HG03025 (cell line): ENCODE measurements around the gene BPTF.
"Not testable (repeated sequence)": the region's sequence is repeated elsewhere in the genome, so short reads cannot be mapped to it uniquely, and the experiment has no call there.

ENCODE experiments used
- ATAC-seq: cut with Tn5 transposase; IDR thresholded peaks from one replicate; pipeline ENCODE4 v1.9.1; 2021; ENCODE audit warnings: mild to moderate bottlenecking, moderate library complexity; ENCODE audit not compliant: unreplicated experiment, low FRiP score

BPTF gene

DNA sequence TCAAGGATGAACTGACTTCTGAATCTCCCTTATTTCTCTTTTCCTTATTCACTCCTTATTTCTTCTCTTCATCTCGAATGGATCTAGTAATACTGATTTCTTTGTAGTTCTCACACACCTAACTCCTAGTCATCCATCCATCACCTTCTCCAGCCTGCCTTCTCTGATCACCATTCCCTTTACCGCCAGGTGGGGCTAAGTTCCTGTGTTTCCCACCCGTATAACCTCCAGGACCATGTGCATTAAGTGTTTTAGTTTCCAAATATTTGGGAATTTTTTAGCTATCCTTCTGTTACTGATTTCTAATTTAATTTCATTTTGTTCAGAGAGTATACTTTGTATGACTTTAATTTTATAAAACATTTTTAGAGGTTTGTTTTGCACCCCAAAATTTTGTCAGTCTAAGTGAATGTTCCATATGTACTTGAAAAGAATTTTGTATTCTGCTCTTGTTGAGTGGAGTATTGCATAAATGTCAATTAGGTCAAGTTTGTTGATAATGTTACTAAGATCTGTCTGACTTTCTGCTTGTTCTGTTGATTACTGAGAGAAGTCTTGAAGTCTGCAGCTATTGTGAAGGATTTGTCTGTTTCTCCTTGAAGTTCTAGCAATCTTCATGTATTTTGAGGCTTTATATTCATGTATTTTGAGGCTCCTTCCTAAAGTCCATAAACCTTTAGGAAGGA lies 8.8 kb downstream of the BPTF start:
- ATAC-seq: no peak

- no peak for ATAC-seq
These were observed 9.3 kb downstream of the BPTF start for GRCh38 chr17:67834634-67835033.

- no peak for ATAC-seq
These were observed 11.1 kb downstream of the BPTF start for GRCh38 chr17:67836205-67836987.

GRCh38 chr17:67837965-67838364 lies 12.7 kb downstream of the BPTF start:
- no peak for ATAC-seq

DNA sequence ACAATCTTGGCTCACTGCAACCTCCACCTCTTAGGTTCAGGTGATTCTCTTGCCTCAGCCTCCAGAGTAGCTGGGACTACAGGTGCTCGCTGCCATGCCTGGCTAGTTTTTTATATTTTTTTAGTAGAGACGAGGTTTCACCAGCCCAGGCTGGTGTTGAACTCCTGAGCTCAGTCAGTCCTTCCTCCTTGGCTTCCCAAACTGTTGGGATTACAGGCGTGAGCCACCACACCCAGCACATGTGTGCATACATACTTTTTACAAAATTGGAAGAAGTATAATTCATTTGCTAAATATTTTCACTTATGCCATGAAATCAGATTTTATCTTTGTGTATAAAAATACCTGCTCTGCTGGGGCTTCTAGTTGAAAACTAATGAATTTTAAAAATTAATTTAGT lies 13.2 kb downstream of the BPTF start:
- ATAC-seq: no peak

GRCh38 chr17:67841992-67842391 lies 16.7 kb downstream of the BPTF start:
- ATAC-seq: no peak

- ATAC-seq: no peak
These were observed 17.3 kb downstream of the BPTF start for GRCh38 chr17:67842648-67843047.

GRCh38 chr17:67845374-67845773 lies 20.1 kb downstream of the BPTF start:
- ATAC-seq: no peak

GRCh38 chr17:67848189-67848588 lies 22.9 kb downstream of the BPTF start:
- not testable (repeated sequence) for ATAC-seq

- ATAC-seq: not testable (repeated sequence)
These were observed 23.5 kb downstream of the BPTF start for GRCh38 chr17:67848846-67849245.

DNA sequence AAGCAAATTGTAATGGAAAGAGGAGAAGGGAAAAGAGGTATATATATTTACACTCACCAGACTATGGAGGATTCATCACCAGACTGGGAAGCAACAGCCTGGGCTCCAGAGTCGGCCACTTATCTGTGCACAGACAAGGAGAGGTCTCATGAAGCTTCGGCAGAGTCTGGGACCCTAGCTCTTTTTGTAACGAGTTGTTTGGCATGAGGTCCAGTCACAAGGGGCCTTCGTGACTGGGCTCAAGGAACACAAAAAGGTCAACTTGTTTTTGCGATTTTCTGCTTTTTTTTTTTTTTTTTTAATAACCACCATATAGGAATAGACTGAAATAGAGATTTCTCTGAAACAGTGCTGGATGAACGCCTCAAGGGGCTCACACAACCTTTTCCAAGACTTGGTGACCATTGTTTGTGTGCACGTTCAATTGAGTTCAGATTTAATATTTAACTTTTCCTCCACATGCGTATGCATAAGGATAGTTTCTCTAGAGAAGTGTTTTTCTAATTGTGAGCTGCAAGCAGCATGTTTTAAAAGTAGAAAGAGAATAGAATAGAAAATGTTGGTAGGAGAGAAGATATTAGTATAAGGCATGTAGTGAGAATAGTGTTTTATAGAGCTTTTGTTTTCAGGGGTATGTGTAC lies 25.8 kb downstream of the BPTF start:
- no peak for ATAC-seq

- no peak for ATAC-seq
These were observed 28.4 kb downstream of the BPTF start for GRCh38 chr17:67853703-67854102.

- no peak for ATAC-seq
These were observed 29.1 kb downstream of the BPTF start for GRCh38 chr17:67854378-67854777.

GRCh38 chr17:67855504-67856324 lies 30.4 kb downstream of the BPTF start:
- no peak for ATAC-seq

DNA sequence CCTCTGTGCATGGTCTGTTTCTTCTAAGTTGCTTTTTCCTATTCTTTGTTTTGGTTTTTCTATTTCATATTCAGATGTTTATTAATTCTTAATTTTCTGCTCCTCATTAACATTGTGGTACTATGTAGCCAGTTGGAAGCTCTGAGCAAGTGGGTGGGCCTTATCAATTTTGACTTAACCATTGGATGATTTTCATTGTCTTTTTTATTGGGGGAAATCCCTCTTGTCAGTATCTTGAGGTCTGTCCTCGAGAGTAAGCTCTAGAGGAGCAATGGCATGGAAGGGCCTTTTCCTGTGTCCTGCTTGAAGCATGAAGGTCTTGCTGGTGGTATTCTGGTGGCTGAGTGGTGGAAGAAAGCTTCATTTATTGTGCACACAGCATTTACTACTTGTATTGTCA lies 31.1 kb downstream of the BPTF start:
- ATAC-seq: not testable (repeated sequence)

DNA sequence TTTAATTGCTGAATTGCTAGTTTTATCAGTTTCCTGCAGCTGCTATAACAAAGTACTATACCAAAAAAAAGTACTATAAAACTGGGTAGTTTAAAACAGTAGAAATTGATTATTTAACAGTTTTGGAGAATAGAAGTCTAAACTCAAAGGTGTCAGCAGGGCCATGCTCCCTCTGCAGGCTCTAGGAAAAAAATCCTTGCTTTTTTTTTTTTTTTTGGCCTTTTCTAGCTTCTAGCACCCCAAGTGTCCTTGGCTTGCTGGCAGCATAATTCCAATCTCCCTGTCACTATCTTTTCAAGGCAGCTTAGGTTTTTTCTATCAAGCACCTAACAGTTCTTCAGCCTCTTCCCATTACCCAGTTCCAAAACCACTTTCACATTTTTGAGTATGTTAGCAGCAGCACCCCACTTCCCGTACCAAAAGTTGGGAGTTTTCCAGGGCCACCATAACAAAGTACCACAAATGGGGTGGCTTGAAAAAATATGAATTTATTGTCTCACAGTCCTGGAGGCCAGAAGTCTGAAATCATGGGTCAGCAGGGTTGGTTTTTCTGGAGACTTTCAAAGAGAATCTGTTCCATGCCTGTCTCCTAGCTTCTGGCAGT lies 37.4 kb downstream of the BPTF start:
- no peak for ATAC-seq

DNA sequence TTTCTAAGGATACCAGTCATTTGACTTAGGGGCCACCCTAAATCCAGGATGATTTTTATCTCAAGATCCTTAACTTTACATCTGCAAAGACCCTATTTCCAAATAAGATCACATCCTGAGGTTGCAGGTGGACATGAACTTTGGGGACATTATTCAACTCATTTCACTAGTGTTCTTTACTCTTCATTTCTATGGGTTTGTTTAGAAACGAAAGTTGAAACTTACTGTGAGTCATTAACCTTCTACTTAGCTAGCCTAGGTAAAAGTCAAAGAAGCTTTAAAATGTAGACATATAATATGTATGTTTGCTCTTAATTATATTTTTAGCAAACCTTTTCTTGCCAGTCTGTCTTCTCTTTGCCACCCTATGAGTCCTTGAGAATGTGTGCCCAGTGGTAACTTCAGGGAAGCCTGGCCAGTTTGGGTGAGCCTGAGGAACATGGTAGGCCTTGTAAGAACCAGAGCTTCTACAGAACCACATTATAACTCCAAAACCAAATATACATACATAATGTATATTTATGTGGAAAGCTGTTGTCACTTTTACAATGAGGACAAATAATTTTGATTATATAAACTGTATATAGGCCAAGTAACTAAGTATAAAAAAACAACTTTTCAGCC lies 38.4 kb downstream of the BPTF start:
- no peak for ATAC-seq

DNA sequence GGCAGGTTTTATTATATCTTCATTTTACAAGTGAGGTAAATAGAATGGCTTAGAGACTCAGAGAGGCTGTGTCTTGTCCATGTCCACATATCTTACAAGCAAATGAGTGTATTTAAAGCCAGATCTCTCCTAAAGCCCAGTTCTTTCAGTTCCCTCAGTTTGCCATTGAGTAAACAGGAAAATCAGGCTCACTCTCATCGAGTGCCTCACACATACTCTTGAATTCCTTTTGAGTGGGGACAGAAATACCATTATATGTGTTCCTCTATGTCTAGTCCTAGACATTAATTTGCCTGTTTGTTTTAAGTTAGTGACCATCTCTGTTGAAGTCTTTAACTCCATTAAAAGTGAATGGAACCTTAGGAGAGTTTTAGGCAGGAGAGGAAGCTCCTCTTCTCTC lies 40.1 kb downstream of the BPTF start:
- no peak for ATAC-seq

DNA sequence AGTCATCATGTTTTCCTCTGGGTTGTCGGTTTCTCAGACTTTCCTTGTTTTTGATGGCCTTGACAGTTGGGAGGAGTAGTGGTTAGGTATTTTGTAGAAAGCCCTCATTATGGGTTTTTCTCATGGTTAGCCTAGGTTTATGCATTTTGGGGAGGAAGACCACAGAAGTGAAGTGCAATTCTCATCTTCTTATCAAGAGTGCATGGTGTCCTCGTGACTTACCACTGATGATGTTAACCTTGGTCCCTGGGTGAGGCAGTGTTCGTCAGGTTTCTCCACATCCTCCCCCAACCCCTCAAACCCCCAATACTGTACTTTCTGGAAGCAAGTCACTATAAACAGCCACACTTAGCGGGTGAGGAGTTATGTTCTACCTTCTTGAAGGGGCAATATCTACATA lies 42.3 kb downstream of the BPTF start:
- no peak for ATAC-seq

- no peak for ATAC-seq
These were observed 42.9 kb downstream of the BPTF start for GRCh38 chr17:67868176-67868575.
